SH-SY5Y (cell line): ENCODE results near the gene ARHGAP9.

Experiments used
- GATA2 ChIP-seq: IDR thresholded peaks from 2 replicates; pipeline ENCODE4 v1.6.1; 2011; ENCODE audit warnings: mild to moderate bottlenecking, low read depth, low read length
- GATA3 ChIP-seq: IDR thresholded peaks from 2 replicates; pipeline ENCODE4 v1.6.1; 2011; ENCODE audit warnings: low read depth, mild to moderate bottlenecking, low read length, moderate library complexity

GRCh38 chr12:57485695-57486094 is 6.0 kb upstream of the ARHGAP9 start:
- TF ChIP-seq GATA3 (no peak), GATA2 (no peak)
